ENCODE results near the gene PTPRU.

- TF ChIP-seq TAF1 (IDR thresholded peaks at IDR 0.05; ENCODE audit: borderline replicate concordance, insufficient read depth, low read length) (no peak), SIN3A (IDR thresholded peaks at IDR 0.05; ENCODE audit: borderline replicate concordance, insufficient read depth, low read length) (no peak), POLR2AphosphoS5 (IDR thresholded peaks at IDR 0.05; ENCODE audit: low read depth, low read length) (no peak), REST (IDR thresholded peaks at IDR 0.05; ENCODE audit: insufficient read depth in 1 of 2, low read depth in 2 of 2, low read length in 2 of 2) (no peak), FOXP2 (optimal IDR thresholded peaks at IDR 0.05; ENCODE audit: borderline replicate concordance, extremely low read depth, extremely low read length, insufficient read depth) (no peak)
Measured at GRCh38 chr1:29200906-29201594, 35.3 kb upstream of the PTPRU start.
